PC-3 (cell line): ENCODE data around the gene ATG7.

Source experiments
- CTCF ChIP-seq: fragments of 300-600 bp; sonication (generic); conservative IDR thresholded peaks from 2 replicates; pipeline ENCODE4 v1.5.1; 2017; ENCODE audit warnings: antibody characterized with exemption, low read depth, mild to moderate bottlenecking, low read length
- EZH2 ChIP-seq: fragments of 300-600 bp; sonication (generic); IDR thresholded peaks from one replicate; pipeline ENCODE4 v1.6.1; 2017; ENCODE audit warnings: antibody characterized with exemption, mild to moderate bottlenecking, low read length; ENCODE audit not compliant: unreplicated experiment
- EZH2phosphoT487 ChIP-seq: fragments of 300-600 bp; sonication (generic); IDR thresholded peaks from 2 replicates; pipeline ENCODE4 v1.6.1; 2018; ENCODE audit warnings: mild to moderate bottlenecking, antibody characterized with exemption, low read length, borderline replicate concordance

GRCh38 chr3:11384074-11384473, 111.9 kb downstream of the ATG7 start:
- TF ChIP-seq EZH2 (no peak), CTCF (no peak), EZH2phosphoT487 (no peak)
